ENCODE results near the gene C10orf95. TPM values are rescaled to one million over a fixed set of nuclear protein-coding genes. Genes with fewer than 3 reads are reported as not detected.
A peak's percentile ranks its signal among the peaks of the same experiment; 100 is the strongest.

The C10orf95 gene
- polyA plus RNA-seq, 1 donor from 2014 or later, result 0.70 TPM

DNA sequence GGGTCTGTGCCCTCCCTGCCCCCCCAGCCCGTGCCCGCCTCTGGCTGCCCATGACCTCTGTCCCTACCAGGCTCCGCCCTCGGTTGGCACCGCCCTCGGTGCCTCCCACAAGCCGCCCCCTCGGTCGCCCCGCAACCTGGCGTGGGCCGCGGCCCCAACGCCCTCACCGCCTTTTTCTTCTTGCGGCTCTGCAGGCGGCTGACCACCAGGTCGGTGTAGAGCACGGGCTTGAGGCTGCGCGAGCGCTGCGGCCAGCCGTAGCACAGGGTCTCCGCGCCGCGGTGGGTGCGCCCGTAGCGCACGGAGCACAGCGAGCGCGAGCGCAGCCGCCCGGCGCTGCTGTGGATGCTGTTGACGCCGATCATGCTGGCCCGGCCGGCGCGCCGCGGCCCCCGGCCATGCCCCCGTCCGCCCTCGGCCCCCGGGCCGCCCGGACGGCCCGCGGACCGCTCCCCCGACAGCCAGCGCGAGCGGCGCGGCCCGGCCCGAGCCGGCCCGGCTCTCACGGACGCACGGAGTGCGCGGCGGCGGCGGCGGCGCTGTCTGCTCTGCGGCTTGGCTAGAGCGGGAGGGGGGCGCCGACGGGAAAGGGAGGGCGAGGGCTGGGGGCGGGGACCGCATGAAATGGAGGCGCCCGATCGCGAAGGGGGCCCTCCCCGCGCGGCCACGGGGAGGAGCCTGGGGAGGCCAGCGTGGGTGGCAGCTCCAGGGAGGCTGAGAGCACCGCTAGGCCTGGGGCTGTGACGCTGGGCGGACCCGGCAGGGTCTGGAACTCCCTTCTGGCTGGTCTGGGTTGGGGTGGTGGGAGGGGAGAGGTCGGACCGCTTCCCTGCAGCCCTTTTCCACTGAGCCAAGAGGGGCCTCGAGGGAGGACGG is 42.4 kb downstream of the C10orf95 start:
- H3K27ac Mint-ChIP-seq, result peak overlapping the region; percentile 51 to 94 (median 53)
- H3K9me3 Mint-ChIP-seq, result no peaks in the 10 kb centered on the region
- peaks cover 3% of the 10 kb centered on the region for H3K36me3 Mint-ChIP-seq
- H3K4me3 Mint-ChIP-seq, result peak overlapping the region in 3 of 4 donors; percentile 68 to 81 (median 75)
- peaks cover 7 to 23% (median 20%) of the 10 kb centered on the region in 3 donors for H3K4me1 Mint-ChIP-seq
- peaks cover 49% of the 10 kb centered on the region for H3K27me3 Mint-ChIP-seq

- peaks cover 48% of the 10 kb centered on the region for H3K27me3 Mint-ChIP-seq
- H3K4me1 Mint-ChIP-seq, result peaks cover 13 to 24% (median 20%) of the 10 kb centered on the region in 3 donors
- peak overlapping the region; percentile 11 to 68 (median 39) for H3K4me3 Mint-ChIP-seq
- peak overlapping the region in 2 of 3 donors; percentile 87 to 94 for H3K27ac Mint-ChIP-seq
- H3K36me3 Mint-ChIP-seq, result peaks cover 3% of the 10 kb centered on the region
- H3K9me3 Mint-ChIP-seq, result no peaks in the 10 kb centered on the region
Measured at GRCh38 chr10:102408131-102408727, 43.1 kb downstream of the C10orf95 start.

DNA sequence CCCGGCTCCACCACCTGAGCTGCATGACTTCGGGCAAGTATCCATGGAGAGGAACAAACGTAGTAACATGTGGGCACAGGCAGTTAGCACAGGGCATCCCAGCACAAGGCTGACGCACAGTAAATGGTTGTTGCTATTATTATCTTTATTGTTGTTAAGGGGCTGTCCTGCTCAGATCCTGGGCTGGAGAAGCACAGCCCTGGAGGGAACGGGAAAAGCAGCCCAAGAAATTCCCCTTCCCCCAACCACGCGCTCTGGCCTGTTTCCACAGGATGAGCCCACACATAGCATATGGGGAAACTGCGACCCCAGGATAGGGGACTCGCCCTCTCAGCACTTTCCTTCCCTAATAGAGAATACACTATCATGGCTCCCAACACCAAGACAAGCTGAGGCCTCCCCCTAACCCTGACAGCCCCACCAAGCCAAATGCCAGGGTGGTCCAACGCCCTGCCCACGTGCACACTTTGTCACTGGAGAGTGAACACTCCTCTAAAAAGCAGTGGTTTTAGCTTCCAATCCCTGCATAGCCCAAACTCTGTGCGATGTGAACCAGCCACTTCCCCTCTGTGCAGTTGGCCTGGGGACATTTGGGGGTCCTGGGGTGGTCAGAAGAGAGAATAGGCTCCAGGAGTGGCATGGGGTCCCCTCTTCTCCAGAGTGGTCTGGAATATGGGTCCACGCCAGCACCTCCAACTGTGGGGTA is 43.8 kb downstream of the C10orf95 start:
- Mint-ChIP-seq H3K9me3 (no peaks in the 10 kb centered on the region), H3K27me3 (peaks cover 44% of the 10 kb centered on the region), H3K4me1 (peaks cover 13 to 21% (median 20%) of the 10 kb centered on the region in 3 donors), H3K4me3 (peak overlapping the region in 2 of 4 donors; percentile 19 to 72), H3K36me3 (peaks cover 3% of the 10 kb centered on the region), H3K27ac (peak overlapping the region in 2 of 3 donors; percentile 1 to 94)

DNA sequence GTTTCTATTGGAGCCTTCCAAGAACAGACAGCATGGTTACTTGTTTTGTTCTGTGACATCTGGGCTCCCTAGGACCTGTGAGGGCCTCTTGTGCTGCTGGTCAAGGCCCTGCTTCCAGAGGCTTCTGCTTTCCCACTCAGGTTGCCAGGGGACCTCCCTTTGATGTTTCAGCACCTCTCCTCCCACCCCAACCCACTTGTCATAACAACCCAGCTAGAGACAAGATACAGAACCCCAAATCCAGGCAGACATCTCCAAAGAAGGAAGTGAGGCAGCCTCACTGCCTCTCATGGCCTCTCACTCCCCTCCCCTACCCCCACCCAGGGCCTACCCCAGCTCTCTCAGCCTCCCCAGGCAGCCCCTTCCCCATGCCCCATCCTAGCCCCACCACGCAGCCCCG is 44.5 kb downstream of the C10orf95 start:
- H3K36me3 Mint-ChIP-seq, result peaks cover 3% of the 10 kb centered on the region
- peak overlapping the region in 1 of 4 donors; percentile 41 for H3K4me3 Mint-ChIP-seq
- H3K9me3 Mint-ChIP-seq, result no peaks in the 10 kb centered on the region
- H3K4me1 Mint-ChIP-seq, result peaks cover 13 to 21% (median 20%) of the 10 kb centered on the region in 3 donors
- H3K27me3 Mint-ChIP-seq, result peaks cover 38% of the 10 kb centered on the region
- H3K27ac Mint-ChIP-seq, result peak overlapping the region; percentile 59 to 94 (median 67)

DNA sequence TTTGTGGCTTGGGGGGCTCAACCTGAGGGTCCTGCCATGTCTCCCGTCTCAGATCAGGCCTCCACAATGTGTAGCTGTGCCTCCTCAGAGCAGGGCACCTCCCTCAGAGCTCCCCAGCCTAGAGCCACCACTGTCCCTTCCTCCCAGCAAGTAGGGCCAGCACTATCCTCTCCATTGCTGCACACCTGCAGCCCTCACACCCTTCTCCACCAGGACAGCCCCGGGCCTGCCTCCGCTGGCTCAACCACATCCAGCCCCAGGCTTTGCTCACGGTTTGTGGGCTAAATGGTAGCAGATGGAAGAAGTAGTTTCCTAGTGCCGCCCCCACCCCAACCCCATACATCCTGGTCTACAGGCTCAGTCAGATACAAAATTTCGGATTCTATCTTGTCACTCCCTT is 45.7 kb downstream of the C10orf95 start:
- Mint-ChIP-seq H3K36me3 (no peaks in the 10 kb centered on the region), H3K4me3 (peak overlapping the region in 2 of 4 donors; percentile 25 to 41), H3K27ac (peak overlapping the region; percentile 71 to 94 (median 89))

GRCh38 chr10:102405108-102405571 is 46.2 kb downstream of the C10orf95 start:
- H3K9me3 Mint-ChIP-seq, result no peaks in the 10 kb centered on the region
- peaks cover 12 to 20% (median 15%) of the 10 kb centered on the region in 3 donors for H3K4me1 Mint-ChIP-seq
- peak overlapping the region in 2 of 4 donors; percentile 17 to 41 for H3K4me3 Mint-ChIP-seq
- H3K27ac Mint-ChIP-seq, result peak overlapping the region in 2 of 3 donors; percentile 23 to 94
- peaks cover 27% of the 10 kb centered on the region for H3K27me3 Mint-ChIP-seq
- H3K36me3 Mint-ChIP-seq, result peaks cover 2% of the 10 kb centered on the region

More for the DNA sequence above, 45.7 kb downstream of the C10orf95 start:
- Mint-ChIP-seq H3K4me1 (peaks cover 13 to 18% (median 15%) of the 10 kb centered on the region in 3 donors), H3K9me3 (no peaks in the 10 kb centered on the region), H3K27me3 (peaks cover 28% of the 10 kb centered on the region)

DNA sequence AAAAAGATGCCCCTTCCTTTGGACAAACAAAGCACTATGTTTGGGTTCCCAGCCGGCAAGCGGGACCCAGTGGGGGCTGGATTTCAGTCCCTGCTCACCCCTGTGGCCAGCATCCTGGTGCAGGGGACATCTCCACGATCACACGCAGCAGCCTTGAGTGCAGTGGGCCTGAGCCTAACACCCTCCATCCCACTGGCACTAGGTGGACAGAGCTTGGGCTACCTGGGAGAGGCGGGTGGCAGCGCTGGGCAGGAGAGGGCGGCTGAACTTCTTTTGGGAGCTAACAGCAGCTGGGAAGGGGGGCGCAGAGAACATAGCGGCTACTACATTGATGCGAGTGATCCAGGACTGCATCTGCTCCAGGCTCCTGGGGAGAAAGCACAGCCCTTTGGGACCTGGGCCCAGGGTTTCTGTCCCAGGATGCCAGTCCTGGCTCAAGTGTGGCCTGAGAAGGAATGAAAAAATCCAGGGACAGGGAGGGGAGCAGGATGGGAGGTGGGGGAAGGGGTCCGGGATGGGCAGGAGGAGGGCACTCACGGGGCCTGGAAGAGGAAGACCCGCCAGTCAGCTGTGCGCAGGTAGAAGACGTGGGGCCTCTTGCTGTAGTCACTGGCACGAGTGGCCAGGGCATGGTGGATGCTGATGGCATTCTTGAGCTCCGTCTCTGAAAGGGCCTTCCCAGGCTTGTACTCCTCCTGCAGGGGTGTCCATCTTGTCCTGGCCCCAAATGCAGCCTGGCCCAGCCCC is 46.8 kb downstream of the C10orf95 start:
- H3K9me3 Mint-ChIP-seq, result no peaks in the 10 kb centered on the region
- peaks cover 6 to 18% (median 11%) of the 10 kb centered on the region in 3 donors for H3K4me1 Mint-ChIP-seq
- peaks cover 2% of the 10 kb centered on the region for H3K36me3 Mint-ChIP-seq
- peak overlapping the region; percentile 72 to 94 (median 83) for H3K27ac Mint-ChIP-seq
- peaks cover 21% of the 10 kb centered on the region for H3K27me3 Mint-ChIP-seq
- H3K4me3 Mint-ChIP-seq, result peak overlapping the region in 1 of 4 donors; percentile 41

- peaks cover 6 to 24% (median 12%) of the 10 kb centered on the region in 3 donors for H3K4me1 Mint-ChIP-seq
- no peaks in the 10 kb centered on the region for H3K9me3 Mint-ChIP-seq
- peaks cover 14% of the 10 kb centered on the region for H3K27me3 Mint-ChIP-seq
- H3K4me3 Mint-ChIP-seq, result peak overlapping the region in 1 of 4 donors; percentile 80
- H3K27ac Mint-ChIP-seq, result peak overlapping the region in 2 of 3 donors; percentile 83 to 94
- H3K36me3 Mint-ChIP-seq, result peaks cover 2% of the 10 kb centered on the region
Measured at GRCh38 chr10:102403115-102403514, 48.2 kb downstream of the C10orf95 start.

DNA sequence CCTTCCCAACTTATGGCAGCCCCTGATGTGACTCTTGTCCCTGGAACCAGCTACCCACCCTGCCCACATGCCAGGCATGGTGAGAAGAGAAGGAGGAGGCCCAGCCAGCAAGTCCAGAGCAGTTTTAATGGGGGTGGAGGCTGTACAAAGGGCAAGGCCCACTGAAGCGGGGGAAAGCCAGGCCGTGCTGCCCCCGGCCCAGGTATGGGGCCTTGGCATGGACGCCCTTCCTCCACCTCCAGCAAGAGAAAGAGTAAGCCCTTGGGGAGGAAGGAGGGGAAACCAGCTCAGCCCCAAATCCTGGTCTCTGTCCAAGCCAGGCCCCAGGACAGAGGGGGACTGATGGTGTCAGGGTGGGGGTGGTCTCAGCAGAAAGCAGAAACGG is 48.8 kb downstream of the C10orf95 start:
- peaks cover 2% of the 10 kb centered on the region for H3K36me3 Mint-ChIP-seq
- peaks cover 6 to 20% (median 17%) of the 10 kb centered on the region in 3 donors for H3K4me1 Mint-ChIP-seq
- H3K27ac Mint-ChIP-seq, result peak overlapping the region in 1 of 3 donors; percentile 53

GRCh38 chr10:102401735-102402511 is 49.4 kb downstream of the C10orf95 start:
- Mint-ChIP-seq H3K36me3 (peaks cover 2% of the 10 kb centered on the region), H3K9me3 (no peaks in the 10 kb centered on the region)

More for the DNA sequence above, 48.8 kb downstream of the C10orf95 start:
- Mint-ChIP-seq H3K9me3 (no peaks in the 10 kb centered on the region), H3K27me3 (peaks cover 8% of the 10 kb centered on the region), H3K4me3 (no peak overlapping the region)

DNA sequence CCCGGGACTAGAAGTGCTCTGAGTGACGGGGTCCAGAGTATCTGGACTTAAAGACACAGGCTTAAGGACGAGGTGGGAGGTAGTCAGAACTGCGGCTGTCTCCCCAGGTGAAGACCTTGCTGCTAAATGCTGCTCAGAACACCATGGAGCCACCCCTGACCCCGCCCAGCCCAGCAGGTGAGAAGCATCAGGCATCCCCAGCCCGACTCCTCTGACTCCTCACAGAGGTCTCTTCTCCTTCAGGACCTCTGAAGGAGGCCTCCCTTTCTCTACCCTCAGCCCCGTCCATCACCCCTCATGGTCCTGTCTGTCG is 50.0 kb downstream of the C10orf95 start:
- Mint-ChIP-seq H3K27me3 (no peaks in the 10 kb centered on the region), H3K9me3 (no peaks in the 10 kb centered on the region), H3K4me1 (peaks cover 6 to 25% (median 23%) of the 10 kb centered on the region in 3 donors), H3K36me3 (peaks cover 3% of the 10 kb centered on the region), H3K4me3 (peak overlapping the region in 2 of 4 donors; percentile 26 to 39), H3K27ac (peak overlapping the region in 2 of 3 donors; percentile 36 to 82)

More at GRCh38 chr10:102401735-102402511, 49.4 kb downstream of the C10orf95 start:
- Mint-ChIP-seq H3K27me3 (peaks cover 3% of the 10 kb centered on the region), H3K27ac (peak overlapping the region in 2 of 3 donors; percentile 53 to 82), H3K4me1 (peaks cover 6 to 20% (median 19%) of the 10 kb centered on the region in 3 donors), H3K4me3 (peak overlapping the region in 1 of 4 donors; percentile 12)

GRCh38 chr10:102400598-102401341 is 50.6 kb downstream of the C10orf95 start:
- Mint-ChIP-seq H3K9me3 (no peaks in the 10 kb centered on the region), H3K27me3 (no peaks in the 10 kb centered on the region), H3K36me3 (peaks cover 5% of the 10 kb centered on the region), H3K27ac (peak overlapping the region; percentile 59 to 100 (median 82)), H3K4me1 (peaks cover 6 to 27% (median 25%) of the 10 kb centered on the region in 3 donors), H3K4me3 (peak overlapping the region in 2 of 4 donors; percentile 26 to 39)

DNA sequence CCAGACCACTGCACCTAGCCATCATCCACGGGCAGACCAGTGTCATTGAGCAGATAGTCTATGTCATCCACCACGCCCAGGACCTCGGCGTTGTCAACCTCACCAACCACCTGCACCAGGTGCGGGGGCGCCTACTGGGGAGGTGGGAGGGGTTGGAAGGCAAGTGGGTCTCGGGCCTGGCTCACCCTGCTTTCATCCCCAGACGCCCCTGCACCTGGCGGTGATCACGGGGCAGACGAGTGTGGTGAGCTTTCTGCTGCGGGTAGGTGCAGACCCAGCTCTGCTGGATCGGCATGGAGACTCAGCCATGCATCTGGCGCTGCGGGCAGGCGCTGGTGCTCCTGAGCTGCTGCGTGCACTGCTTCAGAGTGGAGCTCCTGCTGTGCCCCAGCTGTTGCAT is 51.3 kb downstream of the C10orf95 start:
- H3K27me3 Mint-ChIP-seq, result no peaks in the 10 kb centered on the region
- peaks cover 5% of the 10 kb centered on the region for H3K36me3 Mint-ChIP-seq
- H3K27ac Mint-ChIP-seq, result peak overlapping the region; percentile 90 to 100 (median 93)
- peaks cover 10 to 27% (median 25%) of the 10 kb centered on the region in 3 donors for H3K4me1 Mint-ChIP-seq
- peak overlapping the region in 3 of 4 donors; percentile 62 to 86 (median 72) for H3K4me3 Mint-ChIP-seq
- H3K9me3 Mint-ChIP-seq, result no peaks in the 10 kb centered on the region
